ENCODE data around the gene CDK5R1.

CDK5R1 gene

DNA sequence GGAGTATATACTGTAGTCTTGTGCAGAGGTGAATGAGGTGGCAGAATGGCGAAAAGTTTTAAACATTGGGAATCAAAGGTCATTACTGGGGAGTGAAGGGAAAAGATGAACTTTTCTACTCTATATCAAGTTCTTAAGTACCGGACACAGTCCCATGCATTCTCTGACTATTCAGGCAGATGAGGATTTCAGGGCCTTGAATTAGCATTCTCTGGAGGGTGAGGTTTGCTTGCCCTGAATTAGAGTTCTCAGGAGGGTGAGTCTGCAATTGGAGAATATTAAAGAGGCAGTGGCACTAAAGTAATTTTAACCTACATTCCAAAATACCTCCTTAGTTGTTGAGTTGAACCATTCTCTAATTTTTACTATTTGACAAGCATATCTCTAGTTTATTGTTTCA is 33.4 kb upstream of the CDK5R1 start:
- DNase-seq (ENCODE audit: low read depth): no peak
- no peak for TF ChIP-seq CTCF (IDR thresholded peaks at IDR 0.05; ENCODE audit: control insufficient read depth, insufficient read depth, low read depth, low read length, missing control alignments)

GRCh38 chr17:32458371-32458770 is 28.4 kb upstream of the CDK5R1 start:
- DNase-seq (ENCODE audit: low read depth): no peak
- no peak overlapping the region for H3K4me3 ChIP-seq (ENCODE audit: control insufficient read depth, low read depth, low read length)
- no peak for TF ChIP-seq CTCF (IDR thresholded peaks at IDR 0.05; ENCODE audit: control insufficient read depth, insufficient read depth, low read depth, low read length, missing control alignments)

More for the DNA sequence above, 33.4 kb upstream of the CDK5R1 start:
- no peak overlapping the region for H3K4me3 ChIP-seq (ENCODE audit: control insufficient read depth, low read depth, low read length)

DNA sequence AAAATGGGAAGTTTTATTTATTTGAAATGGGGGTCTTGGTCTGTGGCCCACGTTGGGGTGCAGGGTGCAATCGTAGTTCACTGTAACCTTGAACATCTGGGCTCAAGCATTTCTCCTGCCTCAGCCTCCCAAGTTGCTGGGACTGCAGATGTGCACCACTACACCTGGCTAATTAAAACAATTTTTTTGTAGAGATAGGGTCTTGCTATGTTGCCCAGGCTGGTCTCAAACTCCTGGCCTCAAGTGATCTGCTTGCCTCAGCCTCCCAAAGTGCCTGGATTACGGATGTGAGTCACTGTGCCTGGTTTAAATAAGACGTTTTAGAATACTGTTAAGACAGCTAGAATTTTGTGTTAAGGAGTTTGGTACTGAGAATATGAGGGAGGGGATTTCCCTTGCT is 26.7 kb upstream of the CDK5R1 start:
- TF ChIP-seq CTCF (IDR thresholded peaks at IDR 0.05; ENCODE audit: control insufficient read depth, insufficient read depth, low read depth, low read length, missing control alignments): no peak
- DNase-seq (ENCODE audit: low read depth): no peak
- no peak overlapping the region for H3K4me3 ChIP-seq (ENCODE audit: control insufficient read depth, low read depth, low read length)

DNA sequence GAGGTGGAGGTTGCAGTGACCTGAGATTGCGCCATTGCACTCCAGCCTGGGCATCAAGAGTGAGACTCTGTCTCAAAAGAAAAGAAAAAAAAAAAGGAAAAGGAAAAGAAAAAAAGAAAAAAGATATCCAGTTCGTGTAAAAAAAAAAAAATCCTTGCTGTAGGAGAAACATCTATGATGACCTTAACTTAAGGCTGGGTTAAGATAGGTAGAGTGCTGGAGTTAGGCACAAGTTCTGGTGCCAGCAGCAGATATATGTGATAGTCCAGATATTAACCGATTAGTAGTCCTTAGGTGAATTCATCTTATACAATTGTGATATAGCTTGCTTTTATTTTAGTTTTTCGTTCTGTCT is 25.3 kb upstream of the CDK5R1 start:
- H3K4me3 ChIP-seq (ENCODE audit: control insufficient read depth, low read depth, low read length): no peak overlapping the region
- no peak for TF ChIP-seq CTCF (IDR thresholded peaks at IDR 0.05; ENCODE audit: control insufficient read depth, insufficient read depth, low read depth, low read length, missing control alignments)
- no peak for DNase-seq (ENCODE audit: low read depth)

GRCh38 chr17:32461853-32462617 is 24.8 kb upstream of the CDK5R1 start:
- peak; percentile 68 for TF ChIP-seq CTCF (IDR thresholded peaks at IDR 0.05; ENCODE audit: control insufficient read depth, insufficient read depth, low read depth, low read length, missing control alignments)
- no peak overlapping the region for H3K4me3 ChIP-seq (ENCODE audit: control insufficient read depth, low read depth, low read length)
- DNase-seq (ENCODE audit: low read depth): no peak

GRCh38 chr17:32463304-32463703 is 23.5 kb upstream of the CDK5R1 start:
- H3K4me3 ChIP-seq (ENCODE audit: control insufficient read depth, low read depth, low read length): no peak overlapping the region
- no peak for TF ChIP-seq CTCF (IDR thresholded peaks at IDR 0.05; ENCODE audit: control insufficient read depth, insufficient read depth, low read depth, low read length, missing control alignments)
- DNase-seq (ENCODE audit: low read depth): no peak

All from AG09309 (cell line).